Measurements from ENCODE around the gene TNNT2.

TNNT2 gene

GRCh38 chr1:201376464-201377374, 761 bp downstream of the TNNT2 start:
- TF ChIP-seq CTCF (IDR thresholded peaks at IDR 0.05; ENCODE audit: extremely low read depth, missing control alignments): peak; percentile 60
- peak; percentile 75 for DNase-seq (ENCODE audit: low spot score)

GRCh38 chr1:201376107-201376463, 1.4 kb downstream of the TNNT2 start:
- no peak for TF ChIP-seq CTCF (IDR thresholded peaks at IDR 0.05; ENCODE audit: extremely low read depth, missing control alignments)
- no peak for DNase-seq (ENCODE audit: low spot score)

- DNase-seq (ENCODE audit: low spot score): no peak
- no peak for TF ChIP-seq CTCF (IDR thresholded peaks at IDR 0.05; ENCODE audit: extremely low read depth, missing control alignments)
Measured at GRCh38 chr1:201375169-201375568, 2.3 kb downstream of the TNNT2 start.

GRCh38 chr1:201374364-201374763, 3.1 kb downstream of the TNNT2 start:
- no peak for TF ChIP-seq CTCF (IDR thresholded peaks at IDR 0.05; ENCODE audit: extremely low read depth, missing control alignments)
- no peak for DNase-seq (ENCODE audit: low spot score)

GRCh38 chr1:201371792-201372191, 5.7 kb downstream of the TNNT2 start:
- no peak for DNase-seq (ENCODE audit: low spot score)
- no peak for TF ChIP-seq CTCF (IDR thresholded peaks at IDR 0.05; ENCODE audit: extremely low read depth, missing control alignments)

- no peak for DNase-seq (ENCODE audit: low spot score)
- TF ChIP-seq CTCF (IDR thresholded peaks at IDR 0.05; ENCODE audit: extremely low read depth, missing control alignments): no peak
Measured at GRCh38 chr1:201371276-201371675, 6.2 kb downstream of the TNNT2 start.

GRCh38 chr1:201370500-201370899, 7.0 kb downstream of the TNNT2 start:
- no peak for DNase-seq (ENCODE audit: low spot score)
- TF ChIP-seq CTCF (IDR thresholded peaks at IDR 0.05; ENCODE audit: extremely low read depth, missing control alignments): no peak

Measured in GM20000 (cell line).